Activated CD4-positive, alpha-beta T cell treated with anti-CD3 and anti-CD28 coated beads, Interleukin-2, amount 50 U/mL, for 16 hours (primary cell): ENCODE measurements around the gene IGF2R.
"Not testable (repeated sequence)": the region's sequence is repeated elsewhere in the genome, so short reads cannot be mapped to it uniquely, and the experiment has no call there.

ENCODE experiments used
- DNase-seq: peaks from one replicate; pipeline ENCODE4 v3.0.0-alpha.2; 2020

IGF2R gene

GRCh38 chr6:160102956-160103824, 134.3 kb downstream of the IGF2R start:
- DNase-seq = peak; percentile 38

DNA sequence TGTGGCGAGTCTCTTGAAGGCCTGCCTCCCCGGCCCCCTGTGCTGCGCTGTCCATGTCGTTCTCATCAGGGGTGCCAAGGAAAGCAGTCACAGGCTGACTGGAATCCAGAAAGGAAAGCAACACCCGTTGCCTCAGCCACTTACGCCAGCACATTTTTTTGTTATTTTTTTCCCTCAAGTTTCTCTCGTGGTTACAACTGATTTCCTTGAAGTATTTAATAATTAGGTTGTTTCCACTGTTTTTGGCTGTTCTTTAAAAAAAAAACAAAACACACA, 134.9 kb downstream of the IGF2R start:
- DNase-seq = no peak

DNA sequence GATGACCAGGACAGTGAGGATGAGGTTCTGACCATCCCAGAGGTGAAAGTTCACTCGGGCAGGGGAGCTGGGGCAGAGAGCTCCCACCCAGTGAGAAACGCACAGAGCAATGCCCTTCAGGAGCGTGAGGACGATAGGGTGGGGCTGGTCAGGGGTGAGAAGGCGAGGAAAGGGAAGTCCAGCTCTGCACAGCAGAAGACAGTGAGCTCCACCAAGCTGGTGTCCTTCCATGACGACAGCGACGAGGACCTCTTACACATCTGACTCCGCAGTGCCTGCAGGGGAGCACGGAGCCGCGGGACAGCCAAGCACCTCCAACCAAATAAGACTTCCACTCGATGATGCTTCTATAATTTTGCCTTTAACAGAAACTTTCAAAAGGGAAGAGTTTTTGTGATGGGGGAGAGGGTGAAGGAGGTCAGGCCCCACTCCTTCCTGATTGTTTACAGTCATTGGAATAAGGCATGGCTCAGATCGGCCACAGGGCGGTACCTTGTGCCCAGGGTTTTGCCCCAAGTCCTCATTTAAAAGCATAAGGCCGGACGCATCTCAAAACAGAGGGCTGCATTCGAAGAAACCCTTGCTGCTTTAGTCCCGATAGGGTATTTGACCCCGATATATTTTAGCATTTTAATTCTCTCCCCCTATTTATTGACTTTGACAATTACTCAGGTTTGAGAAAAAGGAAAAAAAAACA, 136.1 kb downstream of the IGF2R start:
- DNase-seq = no peak

DNA sequence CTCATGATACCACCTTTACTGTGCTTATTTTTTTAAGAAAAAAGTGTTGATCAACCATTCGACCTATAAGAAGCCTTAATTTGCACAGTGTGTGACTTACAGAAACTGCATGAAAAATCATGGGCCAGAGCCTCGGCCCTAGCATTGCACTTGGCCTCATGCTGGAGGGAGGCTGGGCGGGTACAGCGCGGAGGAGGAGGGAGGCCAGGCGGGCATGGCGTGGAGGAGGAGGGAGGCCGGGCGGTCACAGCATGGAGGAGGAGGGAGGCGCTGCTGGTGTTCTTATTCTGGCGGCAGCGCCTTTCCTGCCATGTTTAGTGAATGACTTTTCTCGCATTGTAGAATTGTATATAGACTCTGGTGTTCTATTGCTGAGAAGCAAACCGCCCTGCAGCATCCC, 137.1 kb downstream of the IGF2R start:
- no peak for DNase-seq

DNA sequence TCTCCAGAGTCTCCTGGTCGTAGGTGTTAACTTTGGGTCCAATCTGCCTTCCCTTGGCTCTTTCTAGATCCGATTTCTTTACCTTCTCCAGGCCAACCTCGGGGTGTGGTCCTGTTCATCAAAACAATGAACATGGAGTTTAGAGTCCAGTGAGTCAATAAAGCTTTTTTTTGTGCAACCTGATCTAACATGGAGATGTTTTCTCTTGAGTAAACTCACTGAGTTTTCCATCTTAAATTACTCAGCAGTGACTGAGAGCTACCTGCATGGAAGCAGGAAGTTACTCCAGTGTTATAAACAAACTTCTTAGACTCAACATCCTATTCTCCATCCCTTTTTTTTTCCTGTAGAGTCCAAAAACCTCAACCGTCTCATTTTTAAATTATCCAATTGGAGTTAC, 137.8 kb downstream of the IGF2R start:
- no peak for DNase-seq

DNA sequence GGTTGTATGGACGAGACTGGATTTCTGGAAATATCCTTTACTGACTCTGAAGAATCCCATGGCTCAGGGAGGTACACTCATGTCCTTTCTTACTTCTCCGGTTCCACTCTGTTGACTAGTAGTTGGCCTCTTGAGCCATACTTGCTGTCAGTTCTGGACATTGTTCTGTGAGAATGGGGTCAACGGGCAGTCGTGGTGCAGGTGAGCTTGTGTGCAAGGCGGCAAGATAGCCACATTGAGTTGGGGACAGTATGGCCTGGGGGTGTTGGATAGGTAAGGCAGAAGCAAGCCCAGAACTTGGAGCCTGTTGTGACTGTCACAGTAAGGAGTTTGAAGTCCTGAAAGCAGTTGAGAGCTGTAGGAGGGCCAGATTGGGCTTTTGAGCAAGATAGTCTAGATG, 139.2 kb downstream of the IGF2R start:
- DNase-seq = no peak

GRCh38 chr6:160110586-160111123, 141.8 kb downstream of the IGF2R start:
- no peak for DNase-seq

DNA sequence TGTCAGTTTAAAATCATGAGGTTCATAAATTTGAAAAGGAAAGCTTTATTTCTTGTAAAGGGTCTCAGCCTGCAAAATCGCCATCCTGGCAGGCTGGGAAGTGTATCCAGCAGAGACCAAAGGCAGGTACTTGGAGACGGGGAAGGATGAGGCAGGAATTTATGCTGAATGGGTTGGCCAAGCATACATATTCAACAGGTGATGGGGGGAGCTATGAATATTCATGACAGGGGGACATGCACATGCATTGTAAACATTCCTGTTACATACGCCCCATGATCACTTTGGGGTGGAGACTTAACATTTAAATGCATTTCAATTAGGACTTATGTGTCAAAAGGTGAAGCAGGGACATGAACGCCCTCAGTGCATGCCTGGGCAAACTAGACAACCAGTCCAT, 142.9 kb downstream of the IGF2R start:
- no peak for DNase-seq

DNA sequence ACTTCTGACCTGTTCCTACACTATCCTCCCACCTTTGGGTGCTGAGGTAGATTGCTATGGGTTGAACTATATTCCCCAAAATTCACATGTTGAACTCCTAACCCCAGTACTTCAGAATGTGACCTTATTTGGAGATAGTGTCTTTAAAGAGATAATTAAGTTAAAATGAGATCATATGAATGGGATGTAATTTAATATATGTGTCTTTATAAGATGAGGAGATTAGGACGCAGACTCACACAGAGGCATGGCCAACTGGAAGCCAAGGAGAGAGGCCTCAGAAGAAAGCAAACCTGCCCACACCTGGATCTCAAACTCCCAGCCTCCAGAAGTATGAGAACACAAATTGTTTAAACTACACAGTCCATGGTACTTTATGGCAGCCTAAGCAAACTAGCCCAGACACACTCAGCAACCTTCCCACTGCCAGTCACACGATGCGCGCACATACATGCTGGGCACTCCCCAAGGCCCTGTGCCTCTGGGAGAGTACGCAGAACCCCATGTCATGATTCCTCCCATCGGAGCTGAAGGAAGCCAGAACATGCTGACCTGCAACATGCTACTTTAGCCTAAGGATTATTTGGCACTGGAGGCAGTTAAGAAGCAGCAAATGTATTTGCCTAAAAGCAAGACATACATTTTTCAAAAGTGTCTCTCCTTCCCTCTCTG, 143.9 kb downstream of the IGF2R start:
- DNase-seq = no peak

DNA sequence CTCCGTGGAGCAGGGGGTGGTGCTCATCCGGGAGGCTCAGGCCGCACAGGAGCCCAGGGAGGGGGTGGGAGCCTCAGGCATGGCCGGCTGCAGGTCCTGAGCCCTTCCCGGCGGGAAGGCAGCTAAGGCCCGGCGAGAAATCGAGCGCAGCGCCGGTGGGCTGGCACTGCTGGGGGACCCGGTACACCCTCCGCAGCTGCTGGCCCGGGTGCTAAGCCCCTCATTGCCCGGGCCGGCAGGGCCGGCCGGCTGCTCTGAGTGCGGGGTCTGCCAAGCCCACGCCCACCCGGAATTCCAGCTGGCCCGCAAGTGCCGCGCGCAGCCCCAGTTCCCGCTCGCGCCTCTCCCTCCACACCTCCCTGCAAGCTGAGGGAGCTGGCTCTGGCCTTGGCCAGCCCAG, 145.7 kb downstream of the IGF2R start:
- not testable (repeated sequence) for DNase-seq

- no peak for DNase-seq
Measured at GRCh38 chr6:160115421-160115820, 146.5 kb downstream of the IGF2R start.

DNA sequence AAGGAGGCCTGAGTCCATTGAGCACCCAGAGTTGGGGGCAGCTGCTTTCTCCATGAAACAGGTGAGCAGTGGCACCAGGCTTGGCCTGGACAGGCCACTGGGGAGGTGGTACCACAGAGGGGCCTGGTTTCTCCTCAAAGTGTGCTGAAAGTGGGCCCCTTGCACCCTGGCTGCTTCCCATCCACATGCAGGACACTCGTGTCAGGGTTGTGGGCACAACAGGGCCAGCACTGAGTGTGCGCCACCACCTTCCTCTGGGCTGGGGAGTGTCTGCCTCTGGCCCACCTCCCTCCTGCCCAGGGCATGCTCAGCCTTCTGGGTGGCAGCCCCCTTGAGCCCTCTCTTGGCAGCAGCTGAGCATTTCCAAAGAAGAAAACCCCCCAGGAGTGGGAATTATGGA, 147.5 kb downstream of the IGF2R start:
- no peak for DNase-seq

- no peak for DNase-seq
Measured at GRCh38 chr6:160117137-160117536, 148.3 kb downstream of the IGF2R start.

GRCh38 chr6:160118620-160119229, 149.8 kb downstream of the IGF2R start:
- no peak for DNase-seq

- no peak for DNase-seq
Measured at GRCh38 chr6:160120087-160120486, 151.2 kb downstream of the IGF2R start.

GRCh38 chr6:160121558-160121957, 152.7 kb downstream of the IGF2R start, which contains the start of gene SLC22A1:
SLC22A1 (plus strand) TSS chr6:160121815; CDS start chr6:160121936, 121 bp downstream.
- no peak for DNase-seq

GRCh38 chr6:160121981-160122380, 153.1 kb downstream of the IGF2R start:
- no peak for DNase-seq

DNA sequence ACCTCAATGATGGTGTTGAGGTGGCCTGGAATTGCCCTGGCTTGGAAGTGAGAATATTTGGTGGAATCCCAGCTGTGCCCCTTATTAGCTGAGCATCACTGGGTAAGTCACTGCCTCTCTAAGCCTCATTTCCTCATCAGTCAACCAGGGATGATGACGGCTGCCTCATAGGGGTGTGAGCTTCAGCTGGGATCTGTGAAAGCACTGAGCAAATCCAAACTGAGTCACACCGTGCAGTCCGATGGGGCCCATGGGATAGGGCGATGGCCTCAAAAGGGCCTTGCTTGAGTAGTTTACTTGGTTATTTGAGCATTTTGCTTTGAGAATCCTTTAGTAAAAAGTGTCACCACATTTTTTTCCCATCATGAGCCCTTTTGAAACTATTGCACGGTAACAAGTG, 153.9 kb downstream of the IGF2R start:
- no peak for DNase-seq

DNA sequence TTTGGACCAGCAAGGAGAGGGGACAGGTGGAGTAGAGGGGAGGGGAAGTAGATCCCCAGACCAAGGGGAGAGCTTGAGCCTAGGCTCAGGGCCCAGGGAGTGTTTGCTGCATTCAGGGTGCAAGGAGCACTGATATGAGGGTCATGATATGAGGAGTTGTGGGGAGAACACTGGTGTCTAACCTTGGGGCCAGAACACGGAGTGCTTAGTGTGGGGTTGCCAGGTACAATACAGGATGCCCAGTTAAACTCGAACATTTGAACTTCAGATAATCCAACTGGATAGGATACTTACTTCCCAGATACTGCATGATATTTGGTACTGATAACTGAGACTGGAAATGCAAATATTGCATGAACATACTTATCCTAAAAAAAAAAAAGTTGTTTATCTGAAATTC, 155.1 kb downstream of the IGF2R start:
- no peak for DNase-seq

GRCh38 chr6:160124605-160125004, 155.7 kb downstream of the IGF2R start:
- DNase-seq = no peak

GRCh38 chr6:160125105-160125504, 156.2 kb downstream of the IGF2R start:
- not testable (repeated sequence) for DNase-seq

- no peak for DNase-seq
Measured at GRCh38 chr6:160127270-160128124, 158.6 kb downstream of the IGF2R start.
